ENCODE results near the gene PARPBP.

PARPBP gene

GRCh38 chr12:102106905-102107304 is 13.1 kb upstream of the PARPBP start:
- H3K4me3 ChIP-seq (replicated peaks; ENCODE audit: low read depth, low read length): no peak overlapping the region
- TF ChIP-seq, protein P1, sequence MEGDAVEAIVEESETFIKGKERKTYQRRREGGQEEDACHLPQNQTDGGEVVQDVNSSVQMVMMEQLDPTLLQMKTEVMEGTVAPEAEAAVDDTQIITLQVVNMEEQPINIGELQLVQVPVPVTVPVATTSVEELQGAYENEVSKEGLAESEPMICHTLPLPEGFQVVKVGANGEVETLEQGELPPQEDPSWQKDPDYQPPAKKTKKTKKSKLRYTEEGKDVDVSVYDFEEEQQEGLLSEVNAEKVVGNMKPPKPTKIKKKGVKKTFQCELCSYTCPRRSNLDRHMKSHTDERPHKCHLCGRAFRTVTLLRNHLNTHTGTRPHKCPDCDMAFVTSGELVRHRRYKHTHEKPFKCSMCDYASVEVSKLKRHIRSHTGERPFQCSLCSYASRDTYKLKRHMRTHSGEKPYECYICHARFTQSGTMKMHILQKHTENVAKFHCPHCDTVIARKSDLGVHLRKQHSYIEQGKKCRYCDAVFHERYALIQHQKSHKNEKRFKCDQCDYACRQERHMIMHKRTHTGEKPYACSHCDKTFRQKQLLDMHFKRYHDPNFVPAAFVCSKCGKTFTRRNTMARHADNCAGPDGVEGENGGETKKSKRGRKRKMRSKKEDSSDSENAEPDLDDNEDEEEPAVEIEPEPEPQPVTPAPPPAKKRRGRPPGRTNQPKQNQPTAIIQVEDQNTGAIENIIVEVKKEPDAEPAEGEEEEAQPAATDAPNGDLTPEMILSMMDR (IDR thresholded peaks at IDR 0.05; ENCODE audit: low read depth, low read length, missing control alignments): no peak
- DNase-seq (ENCODE audit: extremely low read depth, low read depth): no peak

DNA sequence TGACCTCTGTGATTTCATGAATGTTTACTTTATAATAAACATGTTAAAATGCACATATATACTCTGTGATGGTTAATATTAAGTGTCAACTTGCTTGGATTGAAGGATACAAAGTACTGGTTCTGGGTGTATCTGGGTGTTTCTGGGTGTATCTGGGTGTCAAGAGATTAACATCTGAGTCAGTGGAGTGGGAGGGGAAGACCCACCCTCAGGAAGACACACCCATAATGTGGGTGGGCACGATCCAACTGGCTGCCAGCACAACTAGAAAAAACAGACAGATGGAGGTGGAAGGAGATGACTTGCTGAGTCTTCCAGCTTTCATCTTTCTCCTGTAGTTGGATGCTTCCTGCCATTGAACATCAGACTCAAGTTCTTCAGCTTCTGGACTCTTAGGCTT is 12.0 kb upstream of the PARPBP start:
- TF ChIP-seq, protein P1 (IDR thresholded peaks at IDR 0.05; ENCODE audit: low read depth, low read length, missing control alignments): no peak
- no peak for DNase-seq (ENCODE audit: extremely low read depth, low read depth)

GRCh38 chr12:102110782-102111181 is 9.2 kb upstream of the PARPBP start:
- TF ChIP-seq, protein P1 (IDR thresholded peaks at IDR 0.05; ENCODE audit: low read depth, low read length, missing control alignments): no peak
- no peak overlapping the region for H3K4me3 ChIP-seq (replicated peaks; ENCODE audit: low read depth, low read length)
- DNase-seq (ENCODE audit: extremely low read depth, low read depth): no peak

More for the DNA sequence above, 12.0 kb upstream of the PARPBP start:
- no peak overlapping the region for H3K4me3 ChIP-seq (replicated peaks; ENCODE audit: low read depth, low read length)

DNA sequence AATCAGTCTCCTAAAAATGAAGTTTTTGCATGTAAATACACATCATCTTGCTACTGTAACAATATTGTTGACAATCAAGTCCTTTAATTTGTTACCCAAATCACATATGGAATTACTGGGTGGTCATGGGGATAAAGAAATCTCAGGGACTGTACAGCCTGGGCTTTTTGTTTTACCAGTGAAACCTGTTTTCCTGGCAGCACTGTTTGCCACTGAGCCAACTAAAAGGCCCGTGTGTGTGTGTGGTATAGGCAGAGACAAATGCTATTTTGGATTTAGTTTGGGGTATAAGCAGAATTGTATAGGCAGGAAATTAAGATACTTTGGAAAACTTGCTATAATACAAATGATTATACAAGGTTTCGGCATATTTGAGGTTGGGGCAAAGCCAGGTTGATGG is 5.8 kb upstream of the PARPBP start:
- H3K4me3 ChIP-seq (replicated peaks; ENCODE audit: low read depth, low read length): no peak overlapping the region
- no peak for DNase-seq (ENCODE audit: extremely low read depth, low read depth)
- TF ChIP-seq, protein P1 (IDR thresholded peaks at IDR 0.05; ENCODE audit: low read depth, low read length, missing control alignments): no peak

DNA sequence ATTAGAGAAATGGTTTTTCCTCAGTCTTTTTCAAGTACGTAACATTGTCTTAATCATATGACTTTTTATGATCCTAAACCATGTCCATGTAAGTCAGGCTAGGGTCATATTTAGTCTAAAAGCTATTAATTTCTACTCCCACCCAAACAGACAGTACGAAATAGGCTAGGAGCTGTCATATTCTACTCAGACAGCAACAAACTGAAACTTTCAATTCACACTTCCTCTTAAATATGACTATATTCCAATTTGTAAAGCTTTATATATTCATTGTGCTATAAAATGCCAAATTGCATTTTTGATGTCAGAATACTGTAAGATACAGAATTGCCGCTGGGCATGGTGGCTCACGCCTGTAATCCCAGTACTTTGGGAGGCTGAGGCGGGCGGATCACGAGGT is 3.6 kb upstream of the PARPBP start:
- no peak overlapping the region for H3K4me3 ChIP-seq (replicated peaks; ENCODE audit: low read depth, low read length)
- DNase-seq (ENCODE audit: extremely low read depth, low read depth): no peak
- TF ChIP-seq, protein P1 (IDR thresholded peaks at IDR 0.05; ENCODE audit: low read depth, low read length, missing control alignments): no peak

DNA sequence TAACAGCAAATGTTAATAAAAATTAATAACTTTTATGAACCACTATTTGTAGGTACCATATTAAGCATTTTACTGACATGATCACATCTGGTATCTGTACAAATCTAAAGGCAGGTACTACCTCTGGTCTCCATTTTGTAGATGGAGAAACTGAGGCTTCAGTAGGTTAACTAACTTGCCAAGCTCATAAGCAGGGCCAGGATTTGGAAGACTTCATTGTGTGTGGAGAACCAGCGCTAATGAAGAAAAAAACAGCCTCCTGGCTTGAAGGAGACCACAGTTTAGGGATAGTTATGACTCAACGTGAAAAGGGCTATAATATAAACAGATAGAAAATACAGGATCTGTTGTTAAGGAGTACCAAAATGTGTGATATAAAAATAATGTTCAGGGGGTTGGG is 1.1 kb upstream of the PARPBP start:
- TF ChIP-seq, protein P1 (IDR thresholded peaks at IDR 0.05; ENCODE audit: low read depth, low read length, missing control alignments): no peak
- no peak for DNase-seq (ENCODE audit: extremely low read depth, low read depth)
- peak overlapping the region; percentile 92 for H3K4me3 ChIP-seq (replicated peaks; ENCODE audit: low read depth, low read length)

- TF ChIP-seq, protein P1 (IDR thresholded peaks at IDR 0.05; ENCODE audit: low read depth, low read length, missing control alignments): no peak
- DNase-seq (ENCODE audit: extremely low read depth, low read depth): no peak
- H3K4me3 ChIP-seq (replicated peaks; ENCODE audit: low read depth, low read length): peak overlapping the region; percentile 92
These were observed 536 bp downstream of the PARPBP start for GRCh38 chr12:102120564-102120873.
